Neuronal stem cell (in vitro differentiated cells): ENCODE data around the gene PLPPR1. TPM values are rescaled to one million over a fixed set of nuclear protein-coding genes. Genes with fewer than 3 reads are reported as not detected.
A peak's percentile ranks its signal among the peaks of the same experiment; 100 is the strongest.

Experiments used
- DNase-seq: peaks from one replicate; pipeline ENCODE4 v3.0.0-alpha.2; 2013; ENCODE audit warnings: low spot score
- H2AFZ ChIP-seq: one replicate; pipeline ENCODE4 v1.6.1; 2013; ENCODE audit warnings: mild to moderate bottlenecking, low read length, inconsistent platforms
- H2AK5ac ChIP-seq: 2 replicates; pipeline ENCODE4 v1.6.1; 2013; ENCODE audit warnings: low read depth, mild to moderate bottlenecking, inconsistent platforms, low read length, moderate library complexity, mixed read lengths
- H2BK120ac ChIP-seq: 2 replicates; pipeline ENCODE4 v1.6.1; 2013; ENCODE audit warnings: low read depth, mild to moderate bottlenecking, inconsistent platforms, low read length, moderate library complexity, mixed read lengths
- H2BK12ac ChIP-seq: one replicate; pipeline ENCODE4 v1.6.1; 2013; ENCODE audit warnings: low read length, inconsistent platforms
- H2BK15ac ChIP-seq: 2 replicates; pipeline ENCODE4 v1.6.1; 2013; ENCODE audit warnings: mild to moderate bottlenecking, low read length, inconsistent platforms, mixed read lengths
- H2BK5ac ChIP-seq: one replicate; pipeline ENCODE4 v1.6.1; 2013; ENCODE audit warnings: inconsistent platforms, mild to moderate bottlenecking, low read length, moderate library complexity
- H3K14ac ChIP-seq: one replicate; pipeline ENCODE4 v1.6.1; 2013; ENCODE audit warnings: low read length, inconsistent platforms
- H3K18ac ChIP-seq: 2 replicates; pipeline ENCODE4 v1.6.1; 2013; ENCODE audit warnings: low read length, inconsistent platforms
- H3K23ac ChIP-seq: 2 replicates; pipeline ENCODE4 v1.6.1; 2013; ENCODE audit warnings: low read depth, mild to moderate bottlenecking, mixed read lengths, low read length, inconsistent platforms; ENCODE audit not compliant: poor library complexity
- H3K27ac ChIP-seq: replicated peaks from 3 replicates; pipeline ENCODE4 v1.5.1; 2013; ENCODE audit warnings: low read length, inconsistent platforms
- H3K27me3 ChIP-seq, 3 experiments: 2 replicates each; pipeline ENCODE4 v1.6.1; 2013; ENCODE audit warnings: low read length in 3 of 3, mild to moderate bottlenecking in 2 of 3, inconsistent platforms in 1 of 3, low read depth in 1 of 3, mixed read lengths in 1 of 3, moderate library complexity in 1 of 3; ENCODE audit not compliant: control insufficient read depth in 3 of 3, insufficient read depth in 3 of 3
- H3K36me3 ChIP-seq, 2 donors: replicated peaks in 1 of 2; 2 replicates each; pipeline ENCODE4 v1.6.1; 2013; ENCODE audit warnings: low read length in 2 of 2; ENCODE audit not compliant: control insufficient read depth in 2 of 2, insufficient read depth in 2 of 2
- H3K4ac ChIP-seq: 2 replicates; pipeline ENCODE4 v1.6.1; 2013; ENCODE audit warnings: inconsistent platforms, mild to moderate bottlenecking, low read length, moderate library complexity
- H3K4me1 ChIP-seq, 2 donors: 1 replicate in 1 of 2; 2 replicates in 1 of 2; pipeline ENCODE4 v1.6.1; 2013; ENCODE audit warnings: low read length in 2 of 2, low read depth in 1 of 2; ENCODE audit not compliant: control insufficient read depth in 2 of 2, insufficient read depth in 1 of 2
- H3K4me2 ChIP-seq: one replicate; pipeline ENCODE4 v1.6.1; 2013; ENCODE audit warnings: mild to moderate bottlenecking, low read length, inconsistent platforms; ENCODE audit not compliant: insufficient read depth, poor library complexity, severe bottlenecking
- H3K4me3 ChIP-seq, 2 donors: 2 replicates each; pipeline ENCODE4 v1.5.1; 2013; ENCODE audit warnings: low read length in 2 of 2, mild to moderate bottlenecking in 2 of 2, inconsistent platforms in 1 of 2, moderate library complexity in 1 of 2
- H3K79me1 ChIP-seq: one replicate; pipeline ENCODE4 v1.6.1; 2013; ENCODE audit warnings: low read depth, mild to moderate bottlenecking, inconsistent platforms, low read length, moderate library complexity
- H3K9ac ChIP-seq: one replicate; pipeline ENCODE4 v1.6.1; 2013; ENCODE audit warnings: mild to moderate bottlenecking, low read depth, low read length, inconsistent platforms; ENCODE audit not compliant: poor library complexity
- H3K9me3 ChIP-seq, 2 donors: replicated peaks in 1 of 2; 2 replicates each; pipeline versions ENCODE3 to v1.6.1; 2013; ENCODE audit warnings: low read length in 2 of 2, mild to moderate bottlenecking in 2 of 2, inconsistent platforms in 1 of 2, low read depth in 1 of 2, mixed read lengths in 1 of 2, moderate library complexity in 1 of 2; ENCODE audit not compliant: control insufficient read depth in 2 of 2, insufficient read depth in 1 of 2
- H4K8ac ChIP-seq: one replicate; pipeline ENCODE4 v1.6.1; 2013; ENCODE audit warnings: low read depth, mild to moderate bottlenecking, inconsistent platforms, low read length, moderate library complexity
- H4K91ac ChIP-seq: one replicate; pipeline ENCODE4 v1.6.1; 2013; ENCODE audit warnings: low read length, low read depth, mild to moderate bottlenecking, inconsistent platforms; ENCODE audit not compliant: poor library complexity
- WGBS, 2 donors: extraction: QIAGEN DNeasy Blood & Tissue Kit; methylation state at CpG; one replicate each; pipeline ENCODE4 v1.1.7; 2013; ENCODE audit warnings: missing lambda C conversion rate in 2 of 2, mixed read lengths in 1 of 2; ENCODE audit not compliant: insufficient read length in 2 of 2, insufficient replicate concordance in 1 of 2; ENCODE audit errors: extremely low coverage in 2 of 2; 5-methylcytosine and 5-hydroxymethylcytosine counted together
- polyA plus RNA-seq, 2 experiments: library from polyadenylated mRNA; stranded (reverse); fragments of 200-250 nt; gene quantifications; one replicate each; pipeline ENCODE4 v1.2.3, GENCODE V29; 2013

Gene PLPPR1
- 2.6 TPM for polyA plus RNA-seq (2013, experiment 1 of 2)
- 2.7 TPM for polyA plus RNA-seq (2013, experiment 2 of 2)

DNA sequence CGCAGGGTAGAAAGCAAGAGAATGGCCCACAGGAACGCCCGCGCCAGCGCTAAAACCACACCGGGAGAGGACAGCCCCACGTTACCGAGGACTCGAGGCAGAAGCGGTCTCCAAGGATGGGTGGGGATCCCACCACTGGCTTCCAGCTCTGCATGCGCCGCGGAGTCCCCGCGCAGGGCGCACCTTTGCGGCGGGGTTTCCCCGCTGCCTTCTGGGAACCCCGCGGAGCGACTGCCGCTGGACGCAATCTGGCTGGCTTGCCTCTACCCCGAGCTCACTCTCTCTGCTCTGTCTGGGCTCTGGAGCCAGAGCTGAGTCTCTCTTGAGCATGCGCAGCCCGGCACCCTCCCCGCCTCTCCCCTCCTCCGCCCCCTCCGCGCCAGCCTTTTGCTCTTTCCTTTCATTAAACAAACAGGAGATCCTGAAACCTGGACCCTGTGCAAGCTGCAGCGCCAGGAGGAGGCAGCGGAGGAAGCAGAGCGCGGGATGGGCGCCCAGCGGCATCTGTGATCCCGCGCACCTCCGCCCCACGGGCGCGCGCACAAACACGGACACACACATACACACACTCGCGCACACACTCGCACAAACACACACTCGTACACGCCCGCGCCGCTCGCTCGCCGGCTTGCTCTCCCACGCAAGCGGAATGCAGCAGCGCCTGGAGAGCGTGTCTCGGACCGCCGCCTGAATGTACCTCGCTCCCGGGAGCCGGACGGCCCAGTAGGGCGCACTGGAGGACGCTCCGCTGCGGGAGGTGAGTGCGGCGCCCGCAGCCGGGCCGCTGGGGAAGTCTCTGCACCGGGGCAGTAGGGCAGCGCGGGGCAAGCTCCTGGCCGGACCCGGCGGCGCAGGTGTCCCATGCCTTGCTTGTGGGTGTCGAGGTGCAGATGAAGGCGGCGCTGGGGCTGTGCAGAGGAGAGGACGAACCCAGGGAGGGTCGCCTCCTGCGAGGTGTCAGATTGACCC, at the start of gene PLPPR1:
PLPPR1 (plus strand) TSS at position 382 of the 969 bp plus-strand sequence.
- H3K23ac ChIP-seq, result peak within 1 kb of the TSS; percentile 71
- peak within 1 kb of the TSS; percentile 72 for H3K27ac ChIP-seq
- peaks cover 5 to 9% of the 10 kb centered on the region in 2 donors for H3K4me1 ChIP-seq
- H3K18ac ChIP-seq, result peak within 1 kb of the TSS; percentile 96
- no peaks in the 10 kb centered on the region for H3K9me3 ChIP-seq
- peak within 1 kb of the TSS; percentile 93 for H3K4me2 ChIP-seq
- DNase-seq, result peak; percentile 85
- H2AFZ ChIP-seq, result peak within 1 kb of the TSS; percentile 99
- H2AK5ac ChIP-seq, result no peak within 1 kb of the TSS
- peak within 1 kb of the TSS; percentile 90 for H3K9ac ChIP-seq
- no peaks in the 10 kb centered on the region for H3K36me3 ChIP-seq
- H3K4me3 ChIP-seq, result peak within 1 kb of the TSS; percentile 72 to 98
- H3K27me3 ChIP-seq, result peaks cover 0 to 79% (median 13%) of the 10 kb centered on the region in 3 experiments
- no peaks in the 10 kb centered on the region for H3K79me1 ChIP-seq
- H3K14ac ChIP-seq, result peak within 1 kb of the TSS; percentile 22
- H2BK12ac ChIP-seq, result peak within 1 kb of the TSS; percentile 85
- WGBS, 2 donors, result no CpG with 5 or more reads among the region's 89 CpGs
- no peak within 1 kb of the TSS for H3K4ac ChIP-seq
- H4K8ac ChIP-seq, result no peak within 1 kb of the TSS
- H2BK120ac ChIP-seq, result peak within 1 kb of the TSS; percentile 29
- no peak within 1 kb of the TSS for H4K91ac ChIP-seq
- H2BK15ac ChIP-seq, result peak within 1 kb of the TSS; percentile 41
- peak within 1 kb of the TSS; percentile 8 for H2BK5ac ChIP-seq

DNA sequence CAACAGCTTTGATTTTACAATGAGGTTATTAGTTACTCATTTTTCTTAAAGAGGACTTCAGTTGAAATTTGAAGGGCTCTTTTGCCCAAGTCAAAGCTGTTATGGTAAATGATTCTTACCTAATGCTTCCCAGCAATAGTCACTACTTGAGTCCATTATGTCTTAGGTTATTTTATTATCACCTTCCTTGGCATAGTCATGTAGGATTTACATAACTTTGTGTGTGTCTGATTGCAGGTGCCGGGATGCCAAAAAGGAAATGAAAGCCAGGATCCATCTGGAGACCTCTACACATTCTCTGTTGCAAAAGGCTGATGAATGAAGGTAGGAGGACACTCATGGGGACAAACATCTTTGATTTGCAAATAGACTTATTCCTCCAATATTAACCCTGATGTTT, 38.8 kb upstream of the PLPPR1 start:
- no peaks in the 10 kb centered on the region for H3K36me3 ChIP-seq
- no peaks in the 10 kb centered on the region for H3K4me1 ChIP-seq
- H2AFZ ChIP-seq, result no peak overlapping the region
- no peak overlapping the region for H2BK15ac ChIP-seq
- no peak overlapping the region for H3K18ac ChIP-seq
- H3K4me3 ChIP-seq, result no peak overlapping the region
- no CpG with 5 or more reads among the region's 1 CpG for WGBS, 2 donors
- H3K27me3 ChIP-seq, result no peaks in the 10 kb centered on the region
- no peak overlapping the region for H3K4me2 ChIP-seq
- H3K79me1 ChIP-seq, result no peaks in the 10 kb centered on the region
- H3K14ac ChIP-seq, result no peak overlapping the region
- H3K9me3 ChIP-seq, result no peaks in the 10 kb centered on the region
- no peak overlapping the region for H4K8ac ChIP-seq
- DNase-seq, result no peak
- H3K4ac ChIP-seq, result no peak overlapping the region
- no peak overlapping the region for H2BK5ac ChIP-seq
- H2AK5ac ChIP-seq, result no peak overlapping the region
- no peak overlapping the region for H3K27ac ChIP-seq
- no peak overlapping the region for H2BK12ac ChIP-seq
- H2BK120ac ChIP-seq, result no peak overlapping the region
- H4K91ac ChIP-seq, result no peak overlapping the region
- H3K23ac ChIP-seq, result no peak overlapping the region
- H3K9ac ChIP-seq, result no peak overlapping the region

DNA sequence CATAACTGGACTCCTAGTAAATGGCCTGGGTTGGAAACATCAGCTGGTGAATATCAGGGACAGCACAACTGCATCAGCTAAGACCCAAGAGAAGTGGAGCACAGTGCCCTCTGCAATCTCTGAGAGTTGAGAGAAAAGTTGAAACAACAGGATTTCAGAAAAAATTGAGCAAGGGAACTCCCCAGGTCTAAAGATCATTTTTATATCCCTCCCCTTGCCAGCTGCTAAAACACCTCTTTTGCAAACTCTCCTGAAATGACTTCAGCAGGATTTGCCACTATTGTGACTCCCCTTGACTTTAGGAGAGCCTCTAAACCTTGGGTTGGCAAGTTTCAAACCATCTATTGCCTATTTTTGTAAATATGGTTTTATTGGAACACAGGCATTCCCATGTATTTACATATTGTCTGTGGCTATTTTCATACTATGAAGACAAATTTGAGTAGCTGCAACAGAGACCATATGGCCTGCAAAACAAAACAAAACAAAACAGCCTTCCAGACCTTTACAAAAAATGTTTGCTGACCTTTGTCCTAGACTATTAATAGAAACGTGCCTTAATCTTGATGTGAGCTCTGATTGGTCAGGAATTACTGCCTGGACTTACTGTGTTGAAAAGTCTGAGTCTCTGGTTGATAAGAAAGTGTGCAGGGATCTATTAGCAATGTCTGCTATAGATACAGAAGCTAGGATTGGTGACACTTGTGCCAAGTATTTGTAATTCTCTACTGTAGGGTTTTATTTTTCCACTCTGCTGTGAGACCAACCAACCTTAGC, 37.7 kb upstream of the PLPPR1 start:
- Histone ChIP-seq H3K4me1 (no peaks in the 10 kb centered on the region), H3K27ac (no peak overlapping the region), H3K4ac (no peak overlapping the region), H3K36me3 (no peaks in the 10 kb centered on the region), H2BK12ac (no peak overlapping the region), H3K18ac (no peak overlapping the region), H2BK15ac (no peak overlapping the region), H4K91ac (no peak overlapping the region), H2BK120ac (no peak overlapping the region), H3K4me3 (no peak overlapping the region), H2AFZ (no peak overlapping the region), H3K23ac (no peak overlapping the region), H3K4me2 (no peak overlapping the region), H3K9ac (no peak overlapping the region), H3K27me3 (no peaks in the 10 kb centered on the region), H2BK5ac (no peak overlapping the region), H4K8ac (no peak overlapping the region), H3K9me3 (no peaks in the 10 kb centered on the region), H3K79me1 (no peaks in the 10 kb centered on the region), H2AK5ac (no peak overlapping the region), H3K14ac (no peak overlapping the region)
- DNase-seq, result no peak
- no CpG with 5 or more reads among the region's 1 CpG for WGBS, 2 donors

DNA sequence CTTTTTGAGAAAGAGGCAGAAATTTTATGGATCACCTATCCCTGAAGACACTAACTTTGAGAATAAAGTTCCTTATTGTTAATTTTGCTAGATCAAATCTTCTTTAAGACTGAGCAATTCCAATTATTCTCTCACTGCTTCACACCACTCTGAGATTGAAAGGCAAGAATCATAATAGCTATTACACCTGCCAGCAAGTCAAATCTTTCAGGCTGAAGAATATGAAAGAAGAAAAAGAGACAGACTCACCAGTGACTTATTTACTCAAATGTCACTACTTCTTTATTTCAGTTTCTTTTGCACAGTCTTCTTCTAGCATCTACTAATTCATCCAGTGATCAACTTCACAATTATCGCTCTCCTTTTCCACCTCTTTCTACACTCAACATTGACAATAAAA, 35.9 kb upstream of the PLPPR1 start:
- Histone ChIP-seq H3K4ac (no peak overlapping the region), H2BK12ac (no peak overlapping the region), H2AK5ac (no peak overlapping the region), H4K8ac (no peak overlapping the region), H3K27me3 (no peaks in the 10 kb centered on the region), H3K36me3 (no peaks in the 10 kb centered on the region), H2AFZ (no peak overlapping the region), H3K4me1 (no peaks in the 10 kb centered on the region), H3K14ac (no peak overlapping the region), H3K79me1 (no peaks in the 10 kb centered on the region), H3K9ac (no peak overlapping the region), H3K4me3 (no peak overlapping the region), H3K27ac (no peak overlapping the region), H3K9me3 (no peaks in the 10 kb centered on the region), H3K4me2 (no peak overlapping the region), H2BK15ac (no peak overlapping the region), H4K91ac (no peak overlapping the region), H3K18ac (no peak overlapping the region), H2BK120ac (no peak overlapping the region), H2BK5ac (no peak overlapping the region), H3K23ac (no peak overlapping the region)
- no peak for DNase-seq
- WGBS, 2 donors, result 100% methylated on average over 1 of the region's 1 CpG
